ENCODE measurements around the gene MYO1E.

- no peak for TF ChIP-seq POLR2A (IDR thresholded peaks at IDR 0.05; ENCODE audit: low read depth, low read length)
- TF ChIP-seq, protein P1, sequence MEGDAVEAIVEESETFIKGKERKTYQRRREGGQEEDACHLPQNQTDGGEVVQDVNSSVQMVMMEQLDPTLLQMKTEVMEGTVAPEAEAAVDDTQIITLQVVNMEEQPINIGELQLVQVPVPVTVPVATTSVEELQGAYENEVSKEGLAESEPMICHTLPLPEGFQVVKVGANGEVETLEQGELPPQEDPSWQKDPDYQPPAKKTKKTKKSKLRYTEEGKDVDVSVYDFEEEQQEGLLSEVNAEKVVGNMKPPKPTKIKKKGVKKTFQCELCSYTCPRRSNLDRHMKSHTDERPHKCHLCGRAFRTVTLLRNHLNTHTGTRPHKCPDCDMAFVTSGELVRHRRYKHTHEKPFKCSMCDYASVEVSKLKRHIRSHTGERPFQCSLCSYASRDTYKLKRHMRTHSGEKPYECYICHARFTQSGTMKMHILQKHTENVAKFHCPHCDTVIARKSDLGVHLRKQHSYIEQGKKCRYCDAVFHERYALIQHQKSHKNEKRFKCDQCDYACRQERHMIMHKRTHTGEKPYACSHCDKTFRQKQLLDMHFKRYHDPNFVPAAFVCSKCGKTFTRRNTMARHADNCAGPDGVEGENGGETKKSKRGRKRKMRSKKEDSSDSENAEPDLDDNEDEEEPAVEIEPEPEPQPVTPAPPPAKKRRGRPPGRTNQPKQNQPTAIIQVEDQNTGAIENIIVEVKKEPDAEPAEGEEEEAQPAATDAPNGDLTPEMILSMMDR (conservative IDR thresholded peaks at IDR 0.05; ENCODE audit: low read depth, low read length), result no peak
- TF ChIP-seq, protein P2, sequence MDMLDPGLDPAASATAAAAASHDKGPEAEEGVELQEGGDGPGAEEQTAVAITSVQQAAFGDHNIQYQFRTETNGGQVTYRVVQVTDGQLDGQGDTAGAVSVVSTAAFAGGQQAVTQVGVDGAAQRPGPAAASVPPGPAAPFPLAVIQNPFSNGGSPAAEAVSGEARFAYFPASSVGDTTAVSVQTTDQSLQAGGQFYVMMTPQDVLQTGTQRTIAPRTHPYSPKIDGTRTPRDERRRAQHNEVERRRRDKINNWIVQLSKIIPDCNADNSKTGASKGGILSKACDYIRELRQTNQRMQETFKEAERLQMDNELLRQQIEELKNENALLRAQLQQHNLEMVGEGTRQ (IDR thresholded peaks at IDR 0.05; ENCODE audit: low read depth, low read length), result no peak
- no peak for TF ChIP-seq MAFK (IDR thresholded peaks at IDR 0.05; ENCODE audit: low read depth, low read length)
- TF ChIP-seq SMC3 (IDR thresholded peaks at IDR 0.05; ENCODE audit: low read depth, low read length), result no peak
- no peak for TF ChIP-seq RAD21 (IDR thresholded peaks at IDR 0.05; ENCODE audit: low read length)
- TF ChIP-seq RCOR1 (IDR thresholded peaks at IDR 0.05; ENCODE audit: insufficient replicate concordance, low read length), result no peak
- TF ChIP-seq FOS (IDR thresholded peaks at IDR 0.05; ENCODE audit: low read depth, low read length), result no peak
- no peak for TF ChIP-seq ELK1 (IDR thresholded peaks at IDR 0.05; ENCODE audit: borderline replicate concordance, low read depth, low read length)
- TF ChIP-seq CEBPB (IDR thresholded peaks at IDR 0.05; ENCODE audit: low read depth, low read length), result no peak
- no peak for TF ChIP-seq MXI1 (IDR thresholded peaks at IDR 0.05; ENCODE audit: borderline replicate concordance, low read depth, low read length)
Measured at GRCh38 chr15:59116771-59117170, 255.9 kb downstream of the MYO1E start.

All from IMR-90 (cell line).